Measurements from ENCODE around the gene SLC16A3. TPM values are rescaled to one million over a fixed set of nuclear protein-coding genes. Genes with fewer than 3 reads are reported as not detected.

The SLC16A3 gene
- total and polyA plus RNA-seq, 10 of the 15 experiments (the other 5 are each of a cell fraction or from before 2014, with no cell fraction given), result 0.10 to 46.5 (median 8.0) TPM

DNA sequence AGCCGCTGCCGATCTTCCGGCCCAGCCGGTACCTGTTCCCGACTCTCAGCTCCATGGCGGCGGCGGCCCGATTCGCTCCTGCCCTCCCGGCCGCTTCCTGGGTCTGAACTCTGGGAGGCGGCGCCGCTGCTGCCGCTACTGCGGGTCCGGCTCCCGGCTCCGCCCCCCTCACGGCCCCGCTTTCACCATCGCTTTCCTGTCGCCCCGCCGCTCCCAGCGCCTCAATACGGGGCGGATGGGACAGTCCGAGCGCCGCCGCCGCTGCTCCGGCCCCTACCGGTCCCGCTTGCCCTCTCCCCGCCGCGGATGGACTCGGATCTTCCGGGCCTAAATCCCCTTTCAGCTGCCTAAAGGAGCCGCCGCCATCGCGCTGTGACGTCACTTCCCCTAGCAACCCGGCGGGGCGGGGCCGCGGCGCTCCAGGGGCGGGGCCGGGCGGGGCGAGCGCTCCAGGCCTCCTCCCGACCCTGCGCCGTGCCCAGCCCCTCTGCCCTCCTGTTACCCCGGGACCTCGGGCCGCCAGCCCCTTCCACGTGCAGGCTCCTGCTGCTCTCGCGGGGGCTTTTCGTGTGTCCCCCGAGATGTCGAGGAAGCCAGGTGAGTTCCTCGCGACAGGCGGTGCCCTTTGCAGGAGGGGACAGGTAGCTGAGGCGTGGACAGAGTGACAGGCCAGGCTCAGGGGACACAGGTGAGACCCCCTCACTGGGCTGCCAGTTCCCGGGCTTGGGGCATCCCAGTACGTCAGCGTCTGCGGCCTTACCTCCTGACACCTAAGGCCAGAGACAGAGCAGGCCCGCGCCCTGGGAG lies 44.7 kb downstream of the SLC16A3 start, which contains the start of gene CSNK1D (continued):
- TF ChIP-seq, protein P1, sequence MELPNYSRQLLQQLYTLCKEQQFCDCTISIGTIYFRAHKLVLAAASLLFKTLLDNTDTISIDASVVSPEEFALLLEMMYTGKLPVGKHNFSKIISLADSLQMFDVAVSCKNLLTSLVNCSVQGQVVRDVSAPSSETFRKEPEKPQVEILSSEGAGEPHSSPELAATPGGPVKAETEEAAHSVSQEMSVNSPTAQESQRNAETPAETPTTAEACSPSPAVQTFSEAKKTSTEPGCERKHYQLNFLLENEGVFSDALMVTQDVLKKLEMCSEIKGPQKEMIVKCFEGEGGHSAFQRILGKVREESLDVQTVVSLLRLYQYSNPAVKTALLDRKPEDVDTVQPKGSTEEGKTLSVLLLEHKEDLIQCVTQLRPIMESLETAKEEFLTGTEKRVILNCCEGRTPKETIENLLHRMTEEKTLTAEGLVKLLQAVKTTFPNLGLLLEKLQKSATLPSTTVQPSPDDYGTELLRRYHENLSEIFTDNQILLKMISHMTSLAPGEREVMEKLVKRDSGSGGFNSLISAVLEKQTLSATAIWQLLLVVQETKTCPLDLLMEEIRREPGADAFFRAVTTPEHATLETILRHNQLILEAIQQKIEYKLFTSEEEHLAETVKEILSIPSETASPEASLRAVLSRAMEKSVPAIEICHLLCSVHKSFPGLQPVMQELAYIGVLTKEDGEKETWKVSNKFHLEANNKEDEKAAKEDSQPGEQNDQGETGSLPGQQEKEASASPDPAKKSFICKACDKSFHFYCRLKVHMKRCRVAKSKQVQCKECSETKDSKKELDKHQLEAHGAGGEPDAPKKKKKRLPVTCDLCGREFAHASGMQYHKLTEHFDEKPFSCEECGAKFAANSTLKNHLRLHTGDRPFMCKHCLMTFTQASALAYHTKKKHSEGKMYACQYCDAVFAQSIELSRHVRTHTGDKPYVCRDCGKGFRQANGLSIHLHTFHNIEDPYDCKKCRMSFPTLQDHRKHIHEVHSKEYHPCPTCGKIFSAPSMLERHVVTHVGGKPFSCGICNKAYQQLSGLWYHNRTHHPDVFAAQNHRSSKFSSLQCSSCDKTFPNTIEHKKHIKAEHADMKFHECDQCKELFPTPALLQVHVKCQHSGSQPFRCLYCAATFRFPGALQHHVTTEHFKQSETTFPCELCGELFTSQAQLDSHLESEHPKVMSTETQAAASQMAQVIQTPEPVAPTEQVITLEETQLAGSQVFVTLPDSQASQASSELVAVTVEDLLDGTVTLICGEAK (IDR thresholded peaks at IDR 0.05; ENCODE audit: borderline replicate concordance), result peak; percentile 76; the same call in 1 of the 2 replicates
- TF ChIP-seq TCF12 (IDR thresholded peaks at IDR 0.05; ENCODE audit: low read depth, low read length), result no peak
- peak; percentile 99 for TF ChIP-seq KAT2A (conservative IDR thresholded peaks at IDR 0.05; ENCODE audit: control insufficient read depth, low read depth, low read length)
- no peak for TF ChIP-seq RELA (IDR thresholded peaks at IDR 0.05; ENCODE audit: borderline replicate concordance, partially characterized antibody)
- TF ChIP-seq GABPA (IDR thresholded peaks at IDR 0.05; ENCODE audit: low read depth), result peak; percentile 65
- TF ChIP-seq POLR2AphosphoS5 (IDR thresholded peaks at IDR 0.05; ENCODE audit: low read length), result peak; percentile 71
- TF ChIP-seq MYC (IDR thresholded peaks at IDR 0.05; ENCODE audit: insufficient read depth, insufficient read length, insufficient replicate concordance, low read length, severe bottlenecking), result peak; percentile 43
- TF ChIP-seq, protein P2, sequence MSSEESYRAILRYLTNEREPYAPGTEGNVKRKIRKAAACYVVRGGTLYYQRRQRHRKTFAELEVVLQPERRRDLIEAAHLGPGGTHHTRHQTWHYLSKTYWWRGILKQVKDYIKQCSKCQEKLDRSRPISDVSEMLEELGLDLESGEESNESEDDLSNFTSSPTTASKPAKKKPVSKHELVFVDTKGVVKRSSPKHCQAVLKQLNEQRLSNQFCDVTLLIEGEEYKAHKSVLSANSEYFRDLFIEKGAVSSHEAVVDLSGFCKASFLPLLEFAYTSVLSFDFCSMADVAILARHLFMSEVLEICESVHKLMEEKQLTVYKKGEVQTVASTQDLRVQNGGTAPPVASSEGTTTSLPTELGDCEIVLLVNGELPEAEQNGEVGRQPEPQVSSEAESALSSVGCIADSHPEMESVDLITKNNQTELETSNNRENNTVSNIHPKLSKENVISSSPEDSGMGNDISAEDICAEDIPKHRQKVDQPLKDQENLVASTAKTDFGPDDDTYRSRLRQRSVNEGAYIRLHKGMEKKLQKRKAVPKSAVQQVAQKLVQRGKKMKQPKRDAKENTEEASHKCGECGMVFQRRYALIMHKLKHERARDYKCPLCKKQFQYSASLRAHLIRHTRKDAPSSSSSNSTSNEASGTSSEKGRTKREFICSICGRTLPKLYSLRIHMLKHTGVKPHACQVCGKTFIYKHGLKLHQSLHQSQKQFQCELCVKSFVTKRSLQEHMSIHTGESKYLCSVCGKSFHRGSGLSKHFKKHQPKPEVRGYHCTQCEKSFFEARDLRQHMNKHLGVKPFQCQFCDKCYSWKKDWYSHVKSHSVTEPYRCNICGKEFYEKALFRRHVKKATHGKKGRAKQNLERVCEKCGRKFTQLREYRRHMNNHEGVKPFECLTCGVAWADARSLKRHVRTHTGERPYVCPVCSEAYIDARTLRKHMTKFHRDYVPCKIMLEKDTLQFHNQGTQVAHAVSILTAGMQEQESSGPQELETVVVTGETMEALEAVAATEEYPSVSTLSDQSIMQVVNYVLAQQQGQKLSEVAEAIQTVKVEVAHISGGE (CRISPR knock-in tag; IDR thresholded peaks at IDR 0.05), result no peak
- peak; percentile 69 for TF ChIP-seq NR2C1 (IDR thresholded peaks at IDR 0.05)
- TF ChIP-seq LARP7 (IDR thresholded peaks at IDR 0.05), result peak; percentile 97
- no peak for TF ChIP-seq ZNF217 (IDR thresholded peaks at IDR 0.05)
- TF ChIP-seq SUPT20H (IDR thresholded peaks at IDR 0.05; ENCODE audit: borderline replicate concordance, control insufficient read depth, low read depth, low read length), result no peak
- TF ChIP-seq ZBED1 (IDR thresholded peaks at IDR 0.05; ENCODE audit: borderline replicate concordance), result no peak
- TF ChIP-seq EZH2 (IDR thresholded peaks at IDR 0.05; ENCODE audit: borderline replicate concordance, control insufficient read depth, low read depth, low read length), result no peak
- no peak for TF ChIP-seq IRF4 (IDR thresholded peaks at IDR 0.05; ENCODE audit: low read depth, low read length)
- TF ChIP-seq PAX8 (IDR thresholded peaks at IDR 0.05), result no peak
- TF ChIP-seq FOXK2 (IDR thresholded peaks at IDR 0.05), result no peak
- no peak for TF ChIP-seq FOXM1 (IDR thresholded peaks at IDR 0.05; ENCODE audit: low read depth, low read length)
- TF ChIP-seq CHD4 (IDR thresholded peaks at IDR 0.05), result no peak
- TF ChIP-seq, protein P3, sequence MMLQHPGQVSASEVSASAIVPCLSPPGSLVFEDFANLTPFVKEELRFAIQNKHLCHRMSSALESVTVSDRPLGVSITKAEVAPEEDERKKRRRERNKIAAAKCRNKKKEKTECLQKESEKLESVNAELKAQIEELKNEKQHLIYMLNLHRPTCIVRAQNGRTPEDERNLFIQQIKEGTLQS (IDR thresholded peaks at IDR 0.05; ENCODE audit: borderline replicate concordance, extremely low read depth, low read depth, low read length), result no peak
